ENCODE measurements around the gene SCRG1.

GRCh38 chr4:173401063-173401462, 2.1 kb upstream of the SCRG1 start:
- no peak for TF ChIP-seq CTCF (IDR thresholded peaks at IDR 0.05)
- no peak for TF ChIP-seq POLR2A (IDR thresholded peaks at IDR 0.05)
- TF ChIP-seq EP300 (IDR thresholded peaks at IDR 0.05): no peak

All from upper lobe of left lung (tissue), 4 donors.